H54 (cell line): ENCODE data around the gene LPP.

ENCODE experiments used
- DNase-seq: peaks from one replicate; pipeline ENCODE4 v3.0.0; 2011; ENCODE audit warnings: low spot score, mixed read lengths; ENCODE audit not compliant: insufficient read length
- FAIRE-seq: peaks from 3 replicates; lab custom pipeline; 2011; peaks lifted over from hg19 to GRCh38; lab: Jason Lieb, UNC
- POLR2A ChIP-seq: IDR thresholded peaks from 2 replicates; pipeline ENCODE4 v1.6.1; 2011; ENCODE audit warnings: low read depth, mild to moderate bottlenecking, low read length

The LPP gene

GRCh38 chr3:188306435-188307005, 152.6 kb downstream of the LPP start:
- no peak for DNase-seq
- no peak for TF ChIP-seq POLR2A
- no peak for FAIRE-seq

GRCh38 chr3:188309437-188310269, 155.7 kb downstream of the LPP start:
- DNase-seq (no peak), FAIRE-seq (peak; percentile 80)
- TF ChIP-seq POLR2A: no peak

DNA sequence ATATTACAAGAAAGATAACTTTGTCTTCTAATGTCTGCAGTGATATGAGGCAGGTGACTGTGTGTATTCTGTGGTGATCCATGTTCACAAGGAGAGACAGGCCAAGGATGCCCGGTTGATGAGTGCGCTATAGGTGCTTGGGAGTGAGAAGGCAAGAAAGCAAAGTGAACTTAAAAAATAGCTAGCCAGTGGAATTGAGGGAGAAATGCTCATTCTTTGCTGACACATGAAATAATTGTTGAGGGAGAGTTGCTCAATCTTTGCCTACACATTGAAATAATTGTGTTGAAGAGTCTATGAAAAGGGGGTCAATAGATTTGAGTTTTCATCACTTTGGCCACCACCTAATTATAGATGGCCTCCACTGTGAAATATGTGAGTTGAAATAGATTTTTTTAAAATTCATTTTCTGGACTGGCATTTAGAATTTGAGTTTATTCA, 156.3 kb downstream of the LPP start:
- FAIRE-seq (no peak), DNase-seq (no peak)
- TF ChIP-seq POLR2A: no peak

GRCh38 chr3:188315553-188315952, 161.6 kb downstream of the LPP start:
- TF ChIP-seq POLR2A: no peak
- FAIRE-seq: peak; percentile 20
- no peak for DNase-seq

- TF ChIP-seq POLR2A: no peak
- FAIRE-seq (peak; percentile 50), DNase-seq (no peak)
These were observed 162.2 kb downstream of the LPP start for GRCh38 chr3:188316021-188316722.

- DNase-seq (no peak), FAIRE-seq (peak; percentile 68)
- no peak for TF ChIP-seq POLR2A
These were observed 162.7 kb downstream of the LPP start for GRCh38 chr3:188316723-188317070.

- TF ChIP-seq POLR2A: no peak
- FAIRE-seq (peak; percentile 67), DNase-seq (no peak)
These were observed 165.6 kb downstream of the LPP start for GRCh38 chr3:188319569-188319968.

DNA sequence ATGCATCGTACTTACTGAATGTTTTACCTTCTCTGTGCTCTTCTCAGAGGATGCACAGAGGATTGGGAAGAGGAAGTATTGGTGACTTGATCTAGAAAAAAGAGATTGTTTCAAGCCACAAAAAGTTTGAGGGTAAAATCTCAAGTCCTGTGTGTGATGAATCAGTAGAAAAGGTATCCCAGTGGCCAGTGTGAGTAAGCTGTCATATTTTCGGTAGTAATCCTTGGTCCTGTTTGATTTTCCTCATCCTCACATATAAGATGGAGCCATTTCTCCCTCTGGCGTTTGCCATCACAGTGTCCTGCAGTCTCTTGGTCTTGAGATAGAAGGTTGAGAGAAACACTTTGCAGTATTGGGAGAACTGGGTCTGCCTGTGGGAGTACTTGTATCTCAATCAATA, 166.8 kb downstream of the LPP start:
- no peak for TF ChIP-seq POLR2A
- FAIRE-seq (peak; percentile 96), DNase-seq (peak; percentile 33)

DNA sequence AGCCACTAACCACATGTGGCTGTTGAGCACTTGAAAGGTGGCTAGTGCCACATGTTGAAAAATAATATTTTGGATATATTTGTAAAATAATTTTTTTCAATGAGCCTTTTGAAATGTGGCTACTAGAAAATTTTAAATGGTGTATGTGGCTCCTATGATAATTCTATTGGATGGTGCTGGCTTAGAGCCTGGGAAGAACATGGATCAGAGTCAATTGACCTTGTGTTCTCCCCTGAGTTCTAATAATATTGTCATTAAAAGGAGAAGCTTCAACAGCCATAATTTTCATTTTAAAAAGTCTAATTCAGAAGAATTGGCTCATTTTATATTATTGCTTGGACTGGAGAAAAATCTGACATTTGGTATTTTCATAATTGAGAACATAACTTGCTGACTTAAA, 167.3 kb downstream of the LPP start:
- no peak for FAIRE-seq
- no peak for DNase-seq
- no peak for TF ChIP-seq POLR2A

DNA sequence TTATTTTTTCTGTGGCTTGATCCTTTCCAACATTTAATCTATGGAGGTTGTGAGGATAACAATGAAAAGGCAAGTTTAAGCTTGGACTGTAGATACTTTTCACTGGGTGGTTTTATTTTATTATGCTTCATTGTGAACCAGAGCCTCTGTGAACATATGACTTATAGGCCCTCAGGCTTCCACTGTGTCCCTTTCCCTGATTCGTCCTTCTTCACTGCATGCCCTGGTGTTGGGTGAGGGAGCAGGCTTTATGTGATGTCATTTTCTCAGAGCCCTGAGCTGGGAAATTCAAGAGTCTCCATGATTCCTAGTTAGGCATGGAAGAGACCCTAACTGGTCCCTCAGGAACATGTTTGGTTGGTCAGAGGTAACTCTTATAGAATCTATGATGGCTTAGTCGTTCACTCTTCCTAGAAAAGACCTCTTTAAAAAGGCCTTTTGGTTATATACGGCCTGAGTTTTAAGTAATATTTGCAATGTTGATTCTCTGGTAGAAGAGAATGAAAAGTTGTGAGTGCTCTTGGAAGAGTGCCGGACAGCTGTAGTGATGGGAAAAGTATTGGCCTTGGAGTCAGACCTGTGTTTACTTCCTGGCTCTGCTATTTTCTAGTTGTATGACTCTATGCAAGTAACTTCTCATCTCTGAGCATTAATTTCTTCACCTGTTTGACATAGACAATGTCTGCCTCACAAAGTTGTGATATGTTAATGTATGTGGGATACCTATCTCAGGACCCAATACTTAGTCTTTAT, 168.4 kb downstream of the LPP start:
- TF ChIP-seq POLR2A: no peak
- FAIRE-seq (peak; percentile 70), DNase-seq (no peak)

- no peak for TF ChIP-seq POLR2A
- DNase-seq: no peak
- peak; percentile 65 for FAIRE-seq
These were observed 169.3 kb downstream of the LPP start for GRCh38 chr3:188323067-188323842.

- FAIRE-seq (peak; percentile 68), DNase-seq (no peak)
- TF ChIP-seq POLR2A: no peak
These were observed 172.2 kb downstream of the LPP start for GRCh38 chr3:188326111-188326510.

- no peak for FAIRE-seq
- TF ChIP-seq POLR2A: no peak
- DNase-seq: no peak
These were observed 173.0 kb downstream of the LPP start for GRCh38 chr3:188326968-188327367.

- no peak for FAIRE-seq
These were observed 173.5 kb downstream of the LPP start for GRCh38 chr3:188327433-188327832.

More at GRCh38 chr3:188327433-188327832, 173.5 kb downstream of the LPP start:
- TF ChIP-seq POLR2A: no peak
- DNase-seq: no peak
